ENCODE measurements around the gene FAM3C.

The FAM3C gene

GRCh38 chr7:121376979-121377378, 19.1 kb downstream of the FAM3C start:
- no peak for FAIRE-seq

DNA sequence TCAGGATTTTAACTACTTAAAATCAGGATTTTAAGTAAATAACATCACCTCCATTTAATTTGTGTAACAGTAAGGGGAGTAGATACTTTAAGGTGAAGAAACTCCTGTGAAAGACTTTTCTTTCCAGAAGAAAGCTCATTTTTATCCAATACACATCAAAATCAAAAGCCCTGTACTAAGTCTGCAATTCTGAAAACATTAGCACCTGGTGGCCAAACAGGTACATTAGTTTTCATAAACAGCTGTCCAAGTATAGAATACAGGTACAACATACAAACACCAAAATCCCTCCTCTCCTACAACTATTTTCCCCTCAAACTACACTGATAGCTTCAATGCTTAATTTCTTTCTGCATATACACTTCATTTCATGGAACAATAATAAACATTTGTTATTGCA, 22.9 kb downstream of the FAM3C start:
- FAIRE-seq = no peak

DNA sequence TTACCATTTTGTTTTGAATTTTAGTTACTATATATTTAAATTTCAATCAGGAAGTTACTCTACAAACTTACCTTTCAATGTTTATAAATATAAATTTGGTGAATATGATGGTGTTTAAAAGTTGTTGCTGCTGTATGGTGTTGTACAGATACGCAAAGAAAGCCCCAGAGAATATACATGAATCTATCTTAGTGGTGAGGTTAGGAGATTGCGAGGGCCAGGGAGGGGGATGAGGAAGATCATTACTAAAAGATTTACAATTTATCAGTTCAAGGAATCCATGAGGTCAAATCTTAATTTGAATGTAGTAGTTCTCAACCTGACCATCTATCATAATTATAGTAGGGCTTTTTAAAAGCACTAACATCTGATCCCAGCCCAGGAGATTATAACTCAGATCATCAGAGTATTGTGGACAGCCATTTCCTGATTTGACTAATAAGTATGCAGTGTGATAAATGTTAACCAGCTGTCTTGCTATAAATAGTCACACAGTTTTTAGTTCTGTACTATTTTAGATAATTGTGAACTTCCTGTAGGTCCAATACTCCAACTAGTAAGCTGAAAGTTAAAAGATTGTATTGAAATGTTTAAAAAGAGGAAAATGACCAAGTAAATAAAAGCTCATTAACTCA, 23.6 kb downstream of the FAM3C start:
- FAIRE-seq = no peak

DNA sequence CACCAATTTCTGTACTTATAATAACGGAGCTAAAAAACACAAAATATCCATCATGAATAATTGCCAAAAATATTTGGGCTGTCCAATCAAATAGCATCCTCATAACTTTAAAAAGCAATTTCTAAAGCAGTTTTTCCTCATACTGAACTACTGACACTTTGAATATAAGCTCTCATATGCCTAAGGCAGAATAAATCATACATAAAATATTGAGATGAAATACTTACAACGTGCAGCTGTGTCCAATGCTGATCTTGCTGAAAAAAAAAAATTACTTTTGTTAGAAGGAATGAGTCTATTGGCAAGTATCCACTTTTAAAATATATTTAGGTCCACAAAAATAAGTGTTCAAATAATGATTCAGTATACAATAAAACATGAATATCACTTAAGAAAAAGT, 24.2 kb downstream of the FAM3C start:
- FAIRE-seq = no peak

DNA sequence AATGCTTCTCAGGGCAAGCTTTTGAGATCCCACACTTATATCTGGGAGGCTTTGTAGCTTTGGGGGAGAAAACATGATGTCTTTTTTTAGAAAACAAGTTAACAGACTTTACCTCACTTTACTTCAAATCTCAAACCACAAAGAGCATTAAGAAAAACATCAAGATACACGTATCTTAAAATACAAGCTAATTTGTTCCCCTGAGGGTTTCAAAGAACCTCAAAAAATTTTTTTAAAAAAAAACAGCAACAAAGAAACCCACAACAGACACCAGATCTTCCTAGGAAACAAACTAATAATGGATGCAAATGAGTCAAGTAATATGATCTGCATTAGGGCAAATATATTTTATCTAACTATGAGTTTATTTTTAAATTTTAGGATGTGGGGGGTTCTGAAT, 24.7 kb downstream of the FAM3C start:
- FAIRE-seq = no peak

GRCh38 chr7:121369462-121369861, 26.6 kb downstream of the FAM3C start:
- FAIRE-seq = no peak

GRCh38 chr7:121366852-121367431, 29.2 kb downstream of the FAM3C start:
- FAIRE-seq = peak; percentile 72

- FAIRE-seq = no peak
Measured at GRCh38 chr7:121360564-121360963, 35.5 kb downstream of the FAM3C start.

DNA sequence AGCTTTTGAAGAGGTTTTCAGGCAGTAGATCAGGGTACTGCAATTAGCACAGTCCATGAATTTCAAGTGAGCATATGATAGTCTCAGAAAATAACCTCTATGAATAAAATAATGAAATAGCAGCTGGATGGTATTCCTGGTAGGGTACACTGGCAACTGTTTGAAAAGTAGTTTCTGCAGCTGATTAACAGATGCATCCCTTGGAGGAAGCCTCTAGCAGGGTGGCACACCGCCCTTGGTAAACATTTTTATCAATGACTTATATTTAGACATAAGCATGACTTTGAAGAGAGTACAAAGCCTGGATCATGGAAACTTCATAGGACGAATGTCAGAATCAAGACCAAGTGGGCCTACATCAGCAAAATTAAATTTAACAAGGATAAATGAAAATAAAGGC, 40.5 kb downstream of the FAM3C start:
- FAIRE-seq = no peak

- FAIRE-seq = no peak
Measured at GRCh38 chr7:121352323-121352722, 43.8 kb downstream of the FAM3C start.

DNA sequence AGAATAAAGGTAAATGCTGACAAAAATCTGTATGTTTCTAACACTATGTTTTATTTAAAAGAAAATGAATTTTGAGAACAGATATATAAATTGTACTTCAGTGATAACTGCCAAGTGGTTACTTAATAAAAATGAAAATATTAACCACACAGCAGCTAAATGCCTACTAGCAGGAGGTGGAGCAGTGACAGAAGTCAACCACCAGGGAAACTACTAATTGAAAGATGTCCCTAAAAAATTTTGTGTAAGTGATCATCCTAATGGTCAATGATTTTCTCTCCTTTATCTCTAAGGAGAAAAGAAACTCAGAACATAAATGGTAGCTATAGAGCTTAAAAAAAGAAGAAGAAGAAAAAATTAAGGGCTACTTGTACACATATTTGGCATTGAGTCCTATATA, 44.4 kb downstream of the FAM3C start:
- FAIRE-seq = no peak

DNA sequence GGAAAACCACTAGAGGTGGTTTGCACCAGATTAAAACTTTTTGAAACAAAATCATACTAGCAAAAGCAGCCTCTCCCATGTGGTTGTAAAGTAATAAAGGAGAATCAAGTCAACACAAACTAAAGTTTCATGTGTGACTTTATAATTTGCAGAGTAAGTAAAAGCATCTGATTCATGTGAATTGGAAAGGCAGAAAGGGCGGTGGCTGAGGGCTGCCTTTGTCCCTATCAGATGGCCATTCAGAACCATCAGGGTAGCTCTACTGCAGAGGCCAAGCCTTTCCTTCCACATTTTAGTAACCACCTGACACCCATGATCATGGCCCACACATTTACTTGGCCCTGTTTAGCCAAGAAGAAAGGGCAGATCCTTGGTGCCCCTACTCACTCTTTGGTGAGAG, 51.6 kb downstream of the FAM3C start:
- no peak for FAIRE-seq

- FAIRE-seq = no peak
Measured at GRCh38 chr7:121344093-121344492, 52.0 kb downstream of the FAM3C start.

DNA sequence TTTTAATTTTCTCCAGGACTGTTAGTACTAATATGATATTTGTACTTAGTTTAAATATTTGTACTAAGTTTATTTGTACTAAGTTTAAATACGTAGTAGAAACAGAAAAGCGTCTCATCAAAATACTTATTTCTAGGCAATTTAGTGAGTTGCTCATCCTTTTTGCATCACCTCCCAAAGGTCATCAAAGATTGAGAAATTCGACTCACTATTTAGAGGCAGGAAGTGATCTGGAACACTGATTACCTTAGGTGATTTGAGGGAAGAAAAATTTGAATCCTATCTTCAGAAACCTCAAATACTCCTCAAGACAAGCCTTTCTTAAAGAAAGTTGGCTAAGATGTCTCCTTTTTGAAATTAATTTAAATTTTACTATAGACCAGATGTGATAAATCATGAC, 52.8 kb downstream of the FAM3C start:
- no peak for FAIRE-seq

- FAIRE-seq = no peak
Measured at GRCh38 chr7:121342631-121343030, 53.5 kb downstream of the FAM3C start.

DNA sequence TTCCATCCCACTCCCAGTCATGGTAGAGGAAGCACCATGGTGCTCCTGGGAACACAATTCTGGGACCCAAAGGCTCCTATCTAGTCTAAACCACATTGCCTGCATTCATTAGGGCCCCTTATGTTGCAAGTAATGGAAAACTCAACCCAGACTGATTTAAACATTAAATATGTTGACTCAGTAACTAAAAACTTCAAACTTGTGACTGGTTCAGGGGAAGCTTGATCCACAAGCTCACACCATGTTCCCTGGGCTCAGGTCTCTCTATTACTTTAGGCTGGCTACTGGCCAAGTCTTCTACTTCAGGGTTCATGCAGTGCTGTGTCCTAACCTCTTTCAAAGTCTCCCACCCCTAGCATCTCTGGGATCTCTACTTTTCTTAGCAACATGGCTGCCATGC, 54.2 kb downstream of the FAM3C start:
- no peak for FAIRE-seq

DNA sequence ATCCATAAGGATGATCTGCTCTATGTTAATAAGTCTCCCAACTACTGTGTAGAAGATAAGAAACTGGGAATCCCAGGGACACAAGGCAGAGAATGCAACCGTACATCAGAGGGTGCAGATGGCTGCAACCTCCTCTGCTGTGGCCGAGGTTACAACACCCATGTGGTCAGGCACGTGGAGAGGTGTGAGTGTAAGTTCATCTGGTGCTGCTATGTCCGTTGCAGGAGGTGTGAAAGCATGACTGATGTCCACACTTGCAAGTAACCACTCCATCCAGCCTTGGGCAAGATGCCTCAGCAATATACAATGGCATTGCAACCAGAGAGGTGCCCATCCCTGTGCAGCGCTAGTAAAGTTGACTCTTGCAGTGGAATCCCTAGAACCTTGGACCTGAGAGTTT, 57.0 kb downstream of the FAM3C start:
- FAIRE-seq = no peak

DNA sequence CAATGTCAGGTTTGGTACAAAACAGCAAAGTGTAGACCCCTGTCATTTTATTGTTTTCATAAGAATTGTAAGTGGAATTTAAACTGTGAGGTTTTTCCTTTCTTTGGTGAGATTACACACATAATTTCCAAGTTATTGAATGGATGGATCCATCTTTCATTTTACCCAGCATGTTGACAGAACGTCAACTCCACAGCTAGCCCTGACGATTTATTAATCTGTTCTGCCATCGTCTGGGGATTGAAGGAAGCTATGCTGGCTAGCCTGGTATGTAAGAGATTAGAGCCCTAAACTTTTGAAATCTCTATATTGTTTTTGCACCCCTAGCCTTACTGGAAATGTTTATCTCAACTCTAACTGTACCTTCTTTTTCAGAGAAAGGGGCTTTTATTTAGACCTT, 58.7 kb downstream of the FAM3C start:
- no peak for FAIRE-seq

- FAIRE-seq = no peak
Measured at GRCh38 chr7:121336579-121336978, 59.5 kb downstream of the FAM3C start.

DNA sequence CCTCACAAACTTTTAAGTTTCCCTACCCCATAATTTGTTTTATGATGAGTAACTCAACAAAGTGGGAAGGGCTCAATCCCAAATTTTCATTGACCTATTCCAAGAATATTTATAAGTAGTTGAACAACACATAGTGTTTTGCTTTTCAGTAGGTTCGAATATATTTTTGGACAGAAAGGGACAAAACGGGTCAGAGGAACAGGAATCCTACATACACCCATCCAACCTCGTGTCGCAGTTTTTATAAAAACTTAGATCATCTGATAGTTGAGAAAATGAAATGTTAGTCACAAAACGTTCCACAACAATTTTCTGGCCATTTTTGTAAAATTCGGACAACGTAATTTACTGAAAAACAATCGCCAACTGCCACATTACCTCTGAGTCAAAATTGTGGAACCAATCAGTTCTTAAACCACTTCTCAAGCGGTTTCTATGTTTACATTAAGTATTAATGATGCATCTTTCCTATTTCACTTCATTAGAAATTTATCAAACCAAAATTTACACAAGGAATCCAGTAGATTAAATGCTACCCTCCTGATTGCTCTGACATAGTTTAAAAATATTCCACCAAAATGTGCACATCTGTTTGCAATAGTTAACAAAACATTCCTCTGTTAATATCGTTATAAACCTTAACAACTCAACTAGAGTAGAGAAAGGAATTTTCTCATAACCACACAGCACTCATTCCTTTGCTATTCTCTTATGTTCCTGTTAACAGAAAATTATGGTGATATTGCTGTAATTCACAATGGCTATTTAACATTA, 61.0 kb downstream of the FAM3C start:
- no peak for FAIRE-seq

GRCh38 chr7:121334376-121334775, 61.7 kb downstream of the FAM3C start:
- no peak for FAIRE-seq

- no peak for FAIRE-seq
Measured at GRCh38 chr7:121331574-121331973, 64.5 kb downstream of the FAM3C start.

DNA sequence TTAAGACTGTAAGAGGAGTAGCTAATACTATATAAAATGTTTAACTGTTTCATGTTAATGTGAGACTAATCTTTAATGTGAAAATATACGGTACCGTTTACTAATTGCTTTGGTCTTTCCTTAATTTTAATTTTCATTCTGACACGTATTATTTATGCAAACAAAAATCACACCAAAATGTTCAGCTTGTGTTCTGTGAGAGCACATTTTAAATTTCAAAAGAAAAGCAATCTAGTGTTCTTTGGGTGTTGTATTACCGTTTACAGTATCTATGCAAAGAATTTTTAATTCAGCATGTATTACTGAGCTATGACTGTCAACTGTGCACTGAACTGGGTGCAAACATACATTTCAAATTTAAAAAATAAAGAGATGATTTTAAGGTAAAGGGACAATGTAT, 65.1 kb downstream of the FAM3C start:
- FAIRE-seq = no peak

DNA sequence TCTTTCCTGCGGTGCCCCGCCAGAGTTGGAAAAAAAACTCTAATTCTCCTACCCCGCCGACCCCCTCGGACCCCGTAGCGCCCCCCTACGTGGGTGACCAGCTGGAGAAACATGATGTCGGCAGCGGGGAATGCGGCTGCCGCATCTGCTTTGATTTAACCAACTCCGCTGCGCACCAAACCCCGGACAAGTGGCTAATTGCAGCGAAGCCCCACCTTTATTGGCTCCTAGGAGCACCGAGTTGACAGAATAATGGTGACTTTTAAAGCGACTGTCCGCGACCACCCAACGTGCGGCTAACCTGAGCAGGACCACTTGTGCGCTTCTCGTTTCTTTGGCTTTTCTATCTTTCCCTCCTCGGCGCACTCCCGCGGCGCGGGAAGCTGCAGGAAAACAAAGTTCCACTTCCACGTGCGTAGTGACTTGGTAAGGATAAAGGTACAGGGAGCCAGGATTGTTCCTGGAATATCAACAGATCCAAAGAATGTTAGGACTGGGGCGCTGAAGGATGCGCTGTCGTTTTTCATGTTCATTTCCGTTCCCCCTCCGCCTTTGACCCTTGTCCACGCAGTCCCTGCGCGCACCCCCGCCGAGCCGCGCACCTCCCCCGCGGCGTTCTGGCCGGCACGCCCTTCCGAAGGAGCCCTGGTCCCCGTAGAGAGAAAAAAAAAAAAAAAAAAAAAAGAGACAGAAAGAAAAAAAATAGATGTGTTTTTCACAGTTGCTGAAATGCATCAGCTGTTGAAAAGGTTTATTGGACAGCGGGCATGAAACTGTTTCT, 65.9 kb downstream of the FAM3C start:
- FAIRE-seq = no peak

Data from TTC549 (cell line).